ENCODE data around the gene OSBPL3. TPM values are rescaled to one million over a fixed set of nuclear protein-coding genes. Genes with fewer than 3 reads are reported as not detected.
A peak's percentile ranks its signal among the peaks of the same experiment; 100 is the strongest.

Gene OSBPL3
- total RNA-seq, 4 donors from 2014 or later = 8.9 to 22.6 (median 13.7) TPM

GRCh38 chr7:24821045-24821753 is 158.8 kb downstream of the OSBPL3 start:
- no peaks in the 10 kb centered on the region for H3K9me3 ChIP-seq
- intact Hi-C loops (cut with DNase I) = no loop called here
- WGBS, 2 donors = 17 to 20% methylated on average over 9 of the region's 9 CpGs
- DNase-seq = peak; percentile 22
- TF ChIP-seq, protein P1, sequence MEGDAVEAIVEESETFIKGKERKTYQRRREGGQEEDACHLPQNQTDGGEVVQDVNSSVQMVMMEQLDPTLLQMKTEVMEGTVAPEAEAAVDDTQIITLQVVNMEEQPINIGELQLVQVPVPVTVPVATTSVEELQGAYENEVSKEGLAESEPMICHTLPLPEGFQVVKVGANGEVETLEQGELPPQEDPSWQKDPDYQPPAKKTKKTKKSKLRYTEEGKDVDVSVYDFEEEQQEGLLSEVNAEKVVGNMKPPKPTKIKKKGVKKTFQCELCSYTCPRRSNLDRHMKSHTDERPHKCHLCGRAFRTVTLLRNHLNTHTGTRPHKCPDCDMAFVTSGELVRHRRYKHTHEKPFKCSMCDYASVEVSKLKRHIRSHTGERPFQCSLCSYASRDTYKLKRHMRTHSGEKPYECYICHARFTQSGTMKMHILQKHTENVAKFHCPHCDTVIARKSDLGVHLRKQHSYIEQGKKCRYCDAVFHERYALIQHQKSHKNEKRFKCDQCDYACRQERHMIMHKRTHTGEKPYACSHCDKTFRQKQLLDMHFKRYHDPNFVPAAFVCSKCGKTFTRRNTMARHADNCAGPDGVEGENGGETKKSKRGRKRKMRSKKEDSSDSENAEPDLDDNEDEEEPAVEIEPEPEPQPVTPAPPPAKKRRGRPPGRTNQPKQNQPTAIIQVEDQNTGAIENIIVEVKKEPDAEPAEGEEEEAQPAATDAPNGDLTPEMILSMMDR (IDR thresholded peaks at IDR 0.05) = peak in 4 of 6 experiments; percentile 25 to 63 (median 49)
- peak in 1 of 4 donors; percentile 61 for TF ChIP-seq POLR2A (IDR thresholded peaks at IDR 0.05)
- H3K4me3 ChIP-seq = peak overlapping the region in 1 of 4 donors; percentile 6
- peaks cover 11 to 42% (median 32%) of the 10 kb centered on the region in 3 donors for H3K4me1 ChIP-seq
- peaks cover 0 to 14% (median 0%) of the 10 kb centered on the region in 3 donors for H3K36me3 ChIP-seq
- H3K27ac ChIP-seq = peak overlapping the region; percentile 85 to 94 (median 88)
- H3K27me3 ChIP-seq = no peaks in the 10 kb centered on the region

- H3K4me1 ChIP-seq = peaks cover 8 to 37% (median 27%) of the 10 kb centered on the region in 3 donors
- intact Hi-C loops (cut with DNase I) = no loop called here
- H3K27me3 ChIP-seq = no peaks in the 10 kb centered on the region
- no peaks in the 10 kb centered on the region for H3K9me3 ChIP-seq
- H3K27ac ChIP-seq = peak overlapping the region; percentile 85 to 94 (median 88)
- no peak for DNase-seq
- no peak for TF ChIP-seq POLR2A (IDR thresholded peaks at IDR 0.05)
- TF ChIP-seq, protein P1 (IDR thresholded peaks at IDR 0.05) = no peak
- H3K4me3 ChIP-seq = no peak overlapping the region
- H3K36me3 ChIP-seq = peaks cover 0 to 19% (median 0%) of the 10 kb centered on the region in 3 donors
Observed at GRCh38 chr7:24820730-24821044, 159.3 kb downstream of the OSBPL3 start.

- H3K27ac ChIP-seq = peak overlapping the region; percentile 17 to 94 (median 88)
- peaks cover 8 to 31% (median 21%) of the 10 kb centered on the region in 3 donors for H3K4me1 ChIP-seq
- no peak overlapping the region for H3K4me3 ChIP-seq
- TF ChIP-seq, protein P1 (IDR thresholded peaks at IDR 0.05) = peak; percentile 80 to 90 (median 88)
- TF ChIP-seq POLR2A (IDR thresholded peaks at IDR 0.05) = no peak
- WGBS, 2 donors = 10 to 13% methylated on average over 11 of the region's 11 CpGs
- peak; percentile 9 for DNase-seq
- H3K9me3 ChIP-seq = no peaks in the 10 kb centered on the region
- H3K36me3 ChIP-seq = peaks cover 0 to 25% (median 0%) of the 10 kb centered on the region in 3 donors
- intact Hi-C loops (cut with DNase I) = loop anchor here (2.0 to 10.0 kb wide), 2 partner anchors 249 to 275 kb away; no protein-coding TSS in a partner anchor
- H3K27me3 ChIP-seq = no peaks in the 10 kb centered on the region
Observed at GRCh38 chr7:24819916-24820689, 159.9 kb downstream of the OSBPL3 start.

DNA sequence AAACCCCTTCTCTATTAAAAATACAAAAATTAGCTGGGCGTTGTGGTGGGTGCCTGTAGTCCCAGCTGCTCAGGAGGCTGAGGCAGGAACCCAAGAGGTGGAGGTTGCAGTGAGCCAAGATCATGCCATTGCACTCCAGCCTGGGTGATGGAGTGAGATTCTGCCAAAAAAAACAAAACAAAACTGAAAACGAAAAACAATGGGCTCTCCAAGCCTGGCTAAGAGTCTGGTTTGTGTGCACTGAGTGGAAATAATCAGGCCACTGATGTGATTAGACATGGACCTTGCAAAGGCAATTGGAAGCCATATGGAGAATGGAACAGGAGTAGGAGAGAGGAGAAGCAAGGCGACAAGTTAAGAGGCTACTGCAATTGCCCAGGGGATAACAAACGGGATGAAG is 162.6 kb downstream of the OSBPL3 start:
- Histone ChIP-seq H3K27me3 (no peaks in the 10 kb centered on the region), H3K9me3 (no peaks in the 10 kb centered on the region), H3K4me1 (peaks cover 8 to 25% (median 14%) of the 10 kb centered on the region in 3 donors), H3K27ac (no peak overlapping the region), H3K36me3 (peaks cover 0 to 39% (median 0%) of the 10 kb centered on the region in 3 donors), H3K4me3 (no peak overlapping the region)
- WGBS, 2 donors = 76 to 78% methylated on average over 4 of the region's 4 CpGs
- TF ChIP-seq, protein P1 (IDR thresholded peaks at IDR 0.05) = no peak
- no peak for TF ChIP-seq POLR2A (IDR thresholded peaks at IDR 0.05)
- no peak for DNase-seq
- intact Hi-C loops (cut with DNase I) = loop anchor here (10.0 kb wide), 1 partner anchor 277 kb away; no protein-coding TSS in a partner anchor

GRCh38 chr7:24816868-24817267 is 163.1 kb downstream of the OSBPL3 start:
- intact Hi-C loops (cut with DNase I) = loop anchor here (10.0 kb wide), 1 partner anchor 278 kb away; no protein-coding TSS in a partner anchor
- H3K27me3 ChIP-seq = no peaks in the 10 kb centered on the region

More at GRCh38 chr7:24816868-24817267, 163.1 kb downstream of the OSBPL3 start:
- Histone ChIP-seq H3K9me3 (no peaks in the 10 kb centered on the region), H3K4me3 (no peak overlapping the region), H3K27ac (no peak overlapping the region), H3K36me3 (peaks cover 0 to 39% (median 0%) of the 10 kb centered on the region in 3 donors), H3K4me1 (peaks cover 8 to 21% (median 14%) of the 10 kb centered on the region in 3 donors)
- WGBS, 2 donors = 98 to 100% methylated on average over 3 of the region's 3 CpGs
- no peak for DNase-seq
- no peak for TF ChIP-seq POLR2A (IDR thresholded peaks at IDR 0.05)
- TF ChIP-seq, protein P1 (IDR thresholded peaks at IDR 0.05) = no peak

All from esophagus squamous epithelium (tissue), 5 donors.